Heart left ventricle (tissue), 13 donors: ENCODE data around the gene LRRFIP1.

Source experiments
- CTCF ChIP-seq, 12 donors: fragments of 200-600 bp; sonication (generic) in 4 of 12; IDR thresholded peaks; one replicate each; pipeline versions ENCODE4 v1.5.0 to v1.8.0; 2018 to 2022; ENCODE audit warnings: antibody characterized with exemption in 12 of 12, mild to moderate bottlenecking in 5 of 12
- POLR2A ChIP-seq, 2 donors: fragments of 450-650 bp; IDR thresholded peaks; one replicate each; pipeline ENCODE4 v1.6.1; 2017; ENCODE audit warnings: antibody characterized with exemption in 2 of 2, mild to moderate bottlenecking in 2 of 2, moderate library complexity in 2 of 2
- donor health status: ischemic (EF 13 %, LVEDD 7.1; RV severe dilation, severe dysfunction).
- donor health status: DM: no; HTN: yes; CAD: no.
- donor health status: DM: no; HTN: no; CAD: no.
- donor health status: ischemic (EF 25% LVEDD 6.9; RV normal size, moderate dysfunction).
- donor health status: ischemic (EF 25% LVEDD 5.7; RV mildly dilated, moderate dysfunction).
- donor health status: ischemic (EF 35%, LVEDD 5.7; RV mildly dilated, moderate dysfunction).
- donor health status: nonischemic (EF 11% LVEDD 7.7; RV severe dilation, severe dysfunction).
- donor health status: DM: yes; HTN: yes; CAD: no.
- donor health status: PGD.
- donor health status: ischemic (EF 29% LVEDD 5.4; RV normal size, mild dysfunction).
- donor health status: nonischemic (EF 23%, LVEDD 6.1; RV moderate dilation, normal function).

GRCh38 chr2:237680702-237681478, 53.5 kb downstream of the LRRFIP1 start:
- no peak for TF ChIP-seq CTCF (IDR thresholded peaks at IDR 0.05)
- TF ChIP-seq POLR2A (IDR thresholded peaks at IDR 0.05), result no peak
